HG03521 (cell line): ENCODE data around the gene VEGFA.
"Not testable (repeated sequence)": the region's sequence is repeated elsewhere in the genome, so short reads cannot be mapped to it uniquely, and the experiment has no call there.

Experiments
- ATAC-seq: cut with Tn5 transposase; IDR thresholded peaks from one replicate; pipeline ENCODE4 v1.9.1; 2021; ENCODE audit warnings: mild to moderate bottlenecking, moderate library complexity; ENCODE audit not compliant: unreplicated experiment

The VEGFA gene

GRCh38 chr6:43801495-43802181, 31.6 kb downstream of the VEGFA start:
- no peak for ATAC-seq

GRCh38 chr6:43803055-43803782, 33.2 kb downstream of the VEGFA start:
- ATAC-seq: no peak

- ATAC-seq: no peak
Observed at GRCh38 chr6:43803783-43804549, 34.0 kb downstream of the VEGFA start.

GRCh38 chr6:43804550-43805223, 34.7 kb downstream of the VEGFA start:
- ATAC-seq: no peak

- ATAC-seq: no peak
Observed at GRCh38 chr6:43805699-43806042, 35.7 kb downstream of the VEGFA start.

GRCh38 chr6:43806043-43806757, 36.2 kb downstream of the VEGFA start:
- ATAC-seq: no peak

GRCh38 chr6:43806758-43807227, 36.8 kb downstream of the VEGFA start:
- ATAC-seq: no peak

GRCh38 chr6:43807228-43808061, 37.4 kb downstream of the VEGFA start:
- ATAC-seq: no peak

GRCh38 chr6:43808412-43808811, 38.4 kb downstream of the VEGFA start:
- ATAC-seq: no peak

- ATAC-seq: no peak
Observed at GRCh38 chr6:43809417-43810305, 39.6 kb downstream of the VEGFA start.

- no peak for ATAC-seq
Observed at GRCh38 chr6:43810965-43811732, 41.1 kb downstream of the VEGFA start.

- ATAC-seq: no peak
Observed at GRCh38 chr6:43811733-43812099, 41.7 kb downstream of the VEGFA start.

GRCh38 chr6:43812850-43813578, 43.0 kb downstream of the VEGFA start:
- no peak for ATAC-seq

- no peak for ATAC-seq
Observed at GRCh38 chr6:43814111-43814510, 44.1 kb downstream of the VEGFA start.

- no peak for ATAC-seq
Observed at GRCh38 chr6:43814865-43815264, 44.9 kb downstream of the VEGFA start.

- no peak for ATAC-seq
Observed at GRCh38 chr6:43817192-43817591, 47.2 kb downstream of the VEGFA start.

GRCh38 chr6:43818973-43819372, 49.0 kb downstream of the VEGFA start:
- not testable (repeated sequence) for ATAC-seq
